Inflammatory macrophage treated with lipopolysaccharide for 1 hour (primary cell): ENCODE results near the gene NCOA1.
"Not testable (repeated sequence)": the region's sequence is repeated elsewhere in the genome, so short reads cannot be mapped to it uniquely, and the experiment has no call there.

Source experiments
- DNase-seq, 2 donors: peaks; one replicate each; pipeline ENCODE4 v3.0.0-alpha.2; 2020 to 2022

NCOA1 gene

GRCh38 chr2:24477229-24477628 is 13.8 kb upstream of the NCOA1 start:
- no peak for DNase-seq

GRCh38 chr2:24478243-24478642 is 12.8 kb upstream of the NCOA1 start:
- DNase-seq, result no peak

- DNase-seq, result no peak
Observed at GRCh38 chr2:24480245-24480644, 10.8 kb upstream of the NCOA1 start.

- peak; percentile 84 to 88 for DNase-seq
Observed at GRCh38 chr2:24482251-24482971, 8.6 kb upstream of the NCOA1 start.

GRCh38 chr2:24482972-24483300 is 8.1 kb upstream of the NCOA1 start:
- DNase-seq, result no peak

GRCh38 chr2:24484677-24485076 is 6.4 kb upstream of the NCOA1 start:
- not testable (repeated sequence) for DNase-seq

GRCh38 chr2:24485197-24485596 is 5.9 kb upstream of the NCOA1 start:
- DNase-seq, result no peak

- DNase-seq, result no peak
Observed at GRCh38 chr2:24486636-24487205, 4.3 kb upstream of the NCOA1 start.

GRCh38 chr2:24489465-24490180 is 1.4 kb upstream of the NCOA1 start:
- DNase-seq, result no peak

- DNase-seq, result no peak
Observed at GRCh38 chr2:24490181-24490689, 819 bp upstream of the NCOA1 start.

- DNase-seq, result peak in 1 of 2 donors; percentile 58
Observed at GRCh38 chr2:24491542-24492420, 727 bp downstream of the NCOA1 start.

GRCh38 chr2:24492421-24493279 is 1.6 kb downstream of the NCOA1 start:
- DNase-seq, result no peak

GRCh38 chr2:24493713-24494112 is 2.7 kb downstream of the NCOA1 start:
- peak; percentile 71 to 79 for DNase-seq

- DNase-seq, result no peak
Observed at GRCh38 chr2:24494410-24494809, 3.4 kb downstream of the NCOA1 start.

- DNase-seq, result no peak
Observed at GRCh38 chr2:24495451-24495850, 4.4 kb downstream of the NCOA1 start.

- no peak for DNase-seq
Observed at GRCh38 chr2:24496959-24497358, 5.9 kb downstream of the NCOA1 start.

GRCh38 chr2:24497685-24498084 is 6.6 kb downstream of the NCOA1 start:
- no peak for DNase-seq

GRCh38 chr2:24498121-24498520 is 7.1 kb downstream of the NCOA1 start:
- no peak for DNase-seq

GRCh38 chr2:24501813-24502212 is 10.8 kb downstream of the NCOA1 start:
- no peak for DNase-seq

- DNase-seq, result no peak
Observed at GRCh38 chr2:24505534-24506275, 14.7 kb downstream of the NCOA1 start.

GRCh38 chr2:24507549-24507948 is 16.5 kb downstream of the NCOA1 start:
- no peak for DNase-seq
